Hippocampal formation (tissue), 2 donors: ENCODE results near the gene TEX261.

Source experiments
- DNase-seq, 2 donors: peaks; one replicate each; lab custom pipeline; 2025; lab: John Stamatoyannopoulos, UW

Gene TEX261

DNA sequence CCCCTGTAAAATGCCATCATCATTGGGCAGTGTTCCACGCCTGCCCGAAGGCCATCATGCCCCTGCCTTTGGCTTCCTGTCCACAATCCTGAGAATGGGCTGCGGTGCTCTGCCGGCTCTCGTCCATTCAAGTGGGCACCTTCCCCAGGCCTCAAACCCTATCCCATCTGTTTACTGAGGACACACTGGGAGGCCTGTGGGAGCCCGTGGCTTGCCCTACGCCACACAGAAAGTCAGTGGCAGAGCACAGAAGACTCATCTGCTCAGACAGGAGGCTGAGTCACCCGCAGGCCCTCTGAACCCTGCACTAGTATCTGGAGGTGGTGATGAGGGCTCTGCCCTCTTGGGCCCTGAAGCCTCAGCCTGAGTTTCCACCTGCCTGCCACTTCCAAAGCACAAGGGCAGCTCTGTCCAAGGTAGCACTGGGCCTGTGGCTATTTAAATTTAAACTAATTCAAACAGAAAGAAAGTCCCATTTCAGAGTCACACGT is 35.4 kb downstream of the TEX261 start:
- DNase-seq, result no peak

DNA sequence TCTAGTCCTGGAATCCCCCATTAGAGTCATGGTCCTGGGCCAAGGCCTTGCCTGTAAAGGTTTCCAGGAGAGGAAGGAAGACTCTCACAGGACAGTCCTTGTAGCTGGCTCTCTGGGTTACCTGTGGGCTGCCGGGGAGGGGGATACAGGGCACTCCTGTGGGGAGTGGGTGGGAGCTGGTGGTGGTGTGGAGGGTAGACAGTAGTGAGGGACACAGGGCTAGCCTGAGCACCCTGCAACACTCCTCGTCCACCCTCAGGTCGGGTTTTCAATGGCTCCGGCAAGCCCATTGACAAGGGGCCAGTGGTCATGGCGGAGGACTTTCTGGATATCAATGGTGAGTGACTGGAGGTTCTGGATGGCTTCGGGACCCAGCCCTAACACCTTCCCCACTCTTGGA is 35.9 kb downstream of the TEX261 start:
- no peak for DNase-seq

DNA sequence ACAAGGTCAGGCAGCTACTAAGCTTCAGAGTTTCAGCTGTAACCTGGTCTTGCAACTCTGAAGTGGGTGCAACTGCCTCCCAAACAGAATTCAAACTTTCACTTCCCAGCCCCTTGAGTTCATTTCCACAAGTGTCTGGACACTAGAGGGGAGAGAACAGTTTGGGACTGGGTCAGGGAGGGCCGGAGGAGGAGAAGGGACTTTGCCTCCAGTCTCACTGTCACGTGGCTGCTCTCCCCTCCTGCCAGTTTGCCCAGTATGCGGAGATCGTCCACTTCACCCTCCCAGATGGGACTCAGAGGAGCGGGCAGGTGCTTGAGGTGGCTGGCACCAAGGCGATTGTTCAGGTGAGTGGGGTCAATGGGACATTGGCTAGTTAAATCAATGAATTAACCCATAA is 36.9 kb downstream of the TEX261 start:
- no peak for DNase-seq

DNA sequence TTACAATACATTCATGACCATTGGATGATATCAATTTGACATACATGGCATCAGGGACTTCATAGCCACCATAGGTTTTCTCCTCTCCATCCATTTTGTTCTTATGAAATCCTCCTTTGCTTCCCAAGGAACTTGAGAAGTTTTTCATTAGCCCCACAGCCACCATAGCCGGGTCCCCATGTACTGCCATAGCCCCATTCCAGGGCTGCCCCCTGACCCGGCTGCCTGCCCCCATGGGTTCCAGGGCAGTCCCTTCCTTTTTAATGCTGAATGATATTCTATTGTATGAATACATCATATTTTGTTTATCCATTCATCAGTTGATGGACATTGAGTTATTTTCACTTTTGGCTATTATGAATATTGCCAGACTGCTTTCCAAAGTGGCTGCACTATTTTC is 38.5 kb downstream of the TEX261 start:
- DNase-seq, result no peak

- no peak for DNase-seq
Measured at GRCh38 chr2:70954886-70955285, 39.8 kb downstream of the TEX261 start.

- DNase-seq, result no peak
Measured at GRCh38 chr2:70949086-70949485, 45.6 kb downstream of the TEX261 start.

DNA sequence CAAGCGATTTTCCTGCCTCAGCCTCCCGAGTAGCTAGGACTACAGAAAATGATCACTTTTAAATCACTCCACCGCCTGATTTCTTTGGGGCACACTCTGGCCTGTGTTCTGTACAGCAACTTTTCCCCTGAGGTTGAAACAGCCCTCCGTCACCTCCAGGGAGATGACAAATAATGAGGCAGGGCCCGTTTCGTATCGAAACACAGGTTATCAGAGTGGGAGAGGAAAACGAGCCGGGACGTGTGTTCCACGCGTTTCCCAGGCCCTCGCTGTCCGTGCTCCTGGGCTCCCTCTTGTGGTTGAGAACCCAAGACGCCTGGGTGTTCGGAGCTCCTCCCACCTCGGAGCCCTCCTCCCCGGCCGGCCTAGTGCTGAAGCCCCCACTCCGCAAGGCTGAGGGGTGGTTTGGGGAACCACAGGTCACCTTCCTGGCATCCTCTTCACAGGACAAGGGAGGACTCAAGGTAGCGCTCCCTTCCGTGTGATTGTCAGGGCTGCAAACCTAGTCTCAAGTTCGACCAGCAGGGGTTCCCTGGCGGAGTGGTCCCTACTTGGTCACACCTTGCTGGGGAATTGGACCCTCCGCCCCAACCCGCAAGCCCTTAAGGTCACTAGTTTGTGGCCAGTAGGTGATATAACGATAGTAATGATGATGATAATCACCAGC is 46.2 kb downstream of the TEX261 start:
- peak; percentile 1 to 52 for DNase-seq

DNA sequence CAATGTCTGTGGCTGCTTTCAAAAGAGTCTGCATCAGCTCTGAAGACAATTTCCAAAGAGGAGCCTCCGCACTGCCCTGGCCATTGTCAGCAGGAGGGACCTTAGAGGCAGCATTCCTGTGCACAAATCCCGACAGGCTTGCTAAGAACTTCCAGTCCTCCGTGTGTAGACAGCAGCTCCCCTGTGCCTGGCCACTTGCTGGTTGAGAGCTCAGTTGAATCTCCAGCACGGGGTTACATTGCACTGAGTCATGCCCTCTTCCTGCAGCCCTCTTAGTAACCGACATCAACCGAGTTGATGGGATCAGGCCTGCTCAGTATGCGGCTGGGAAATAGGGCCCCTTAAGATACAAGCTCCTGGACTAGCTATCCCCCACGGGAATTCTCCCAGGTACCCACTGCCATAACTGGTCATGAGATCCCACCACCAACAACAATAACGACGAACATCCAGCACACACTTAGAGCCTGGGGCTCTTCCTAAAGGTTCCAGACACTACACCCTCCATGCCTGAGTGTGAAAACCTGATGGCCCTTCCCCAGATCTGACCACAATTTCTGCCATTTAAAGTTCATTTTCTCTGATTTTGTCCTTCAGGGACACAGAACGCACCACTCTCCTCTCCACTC is 47.0 kb downstream of the TEX261 start:
- DNase-seq, result no peak

DNA sequence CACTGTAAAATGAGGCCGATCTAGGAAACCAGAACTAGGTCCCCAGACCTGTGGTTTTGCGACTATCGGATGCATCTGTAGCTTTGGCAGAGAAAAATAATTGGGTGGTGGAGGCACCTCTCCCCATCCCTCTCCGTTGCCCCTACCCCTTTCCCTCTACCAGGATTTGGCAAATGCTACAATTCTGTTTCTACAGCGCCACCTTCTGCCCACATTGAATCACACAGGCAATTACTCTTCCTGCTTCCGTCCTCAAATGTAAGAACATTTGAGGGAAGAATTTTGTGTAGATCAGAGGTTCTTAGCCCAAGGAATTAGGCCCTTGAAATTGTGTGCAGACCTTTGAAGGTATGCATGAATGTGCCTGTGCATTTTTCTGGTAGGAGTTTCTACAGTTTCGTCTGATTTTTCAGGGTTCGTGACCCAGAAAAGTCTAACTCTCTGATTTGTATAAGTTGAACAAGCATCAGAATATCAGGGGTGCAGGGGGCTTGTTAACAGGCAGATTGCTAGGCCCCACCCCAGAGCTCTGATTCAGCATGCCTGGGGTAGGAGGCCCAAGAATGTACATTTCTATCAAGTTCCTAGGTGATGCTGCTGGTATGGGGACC is 47.7 kb downstream of the TEX261 start:
- DNase-seq, result peak; percentile 17 to 18

DNA sequence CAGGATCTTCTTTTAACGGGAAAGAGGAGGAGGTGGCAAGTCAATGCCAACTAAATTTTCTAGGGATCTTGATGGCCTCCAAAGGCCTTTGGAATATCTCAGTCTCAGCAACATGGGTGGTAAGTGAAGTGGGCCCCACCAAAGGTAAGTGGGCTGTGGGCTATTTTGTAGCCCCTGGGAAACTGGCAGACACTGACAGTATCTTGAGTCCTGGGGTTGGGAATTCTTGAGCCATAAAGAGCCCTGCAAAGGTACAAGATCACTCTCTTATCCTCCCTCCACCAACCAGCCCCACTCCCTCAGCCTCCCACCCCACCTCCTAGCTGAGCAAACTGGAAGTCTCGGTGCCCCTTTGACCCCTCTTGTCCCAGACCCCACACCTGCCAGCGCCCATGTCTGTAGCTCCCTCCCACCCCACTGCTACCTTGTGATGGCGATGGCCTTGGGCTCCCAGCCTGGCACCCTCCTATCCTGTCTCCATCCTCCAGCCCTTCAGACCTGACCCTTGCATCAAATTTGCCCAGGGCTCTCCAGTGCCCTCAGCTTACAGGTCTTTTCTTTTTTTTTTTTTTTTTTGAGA is 50.5 kb downstream of the TEX261 start:
- no peak for DNase-seq

DNA sequence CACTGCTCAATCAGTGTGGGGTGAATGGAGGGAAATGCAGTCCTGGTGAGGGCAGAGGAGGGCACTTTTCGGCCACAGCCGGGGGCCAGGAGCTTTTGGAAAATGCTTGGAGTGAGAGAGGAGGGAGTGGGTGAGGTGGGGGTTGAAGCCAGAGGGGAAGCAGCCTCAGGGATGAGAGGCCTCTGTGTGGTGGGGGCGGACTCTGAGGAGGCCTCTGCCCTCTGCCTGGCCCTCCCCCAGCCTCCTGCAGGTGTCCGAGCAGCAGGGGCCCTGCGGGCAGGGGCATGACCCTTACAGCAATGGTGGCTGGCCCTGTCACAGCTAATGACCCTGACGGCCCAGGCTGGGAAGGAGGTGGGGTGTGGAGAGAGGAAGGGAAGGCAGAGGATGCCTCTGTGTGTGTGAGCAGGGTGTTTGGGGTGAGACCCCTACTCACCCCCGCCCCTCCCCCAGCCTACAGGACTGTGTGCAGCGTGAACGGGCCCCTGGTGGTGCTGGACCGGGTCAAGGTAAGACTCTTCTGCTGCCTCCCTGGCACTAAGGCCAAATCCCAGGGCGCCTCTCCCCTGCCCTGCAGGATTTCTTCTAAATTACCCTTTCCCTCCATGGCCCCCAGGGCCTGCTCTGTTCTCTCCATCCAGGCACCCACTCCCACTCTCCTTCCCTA is 51.3 kb downstream of the TEX261 start:
- DNase-seq, result no peak

DNA sequence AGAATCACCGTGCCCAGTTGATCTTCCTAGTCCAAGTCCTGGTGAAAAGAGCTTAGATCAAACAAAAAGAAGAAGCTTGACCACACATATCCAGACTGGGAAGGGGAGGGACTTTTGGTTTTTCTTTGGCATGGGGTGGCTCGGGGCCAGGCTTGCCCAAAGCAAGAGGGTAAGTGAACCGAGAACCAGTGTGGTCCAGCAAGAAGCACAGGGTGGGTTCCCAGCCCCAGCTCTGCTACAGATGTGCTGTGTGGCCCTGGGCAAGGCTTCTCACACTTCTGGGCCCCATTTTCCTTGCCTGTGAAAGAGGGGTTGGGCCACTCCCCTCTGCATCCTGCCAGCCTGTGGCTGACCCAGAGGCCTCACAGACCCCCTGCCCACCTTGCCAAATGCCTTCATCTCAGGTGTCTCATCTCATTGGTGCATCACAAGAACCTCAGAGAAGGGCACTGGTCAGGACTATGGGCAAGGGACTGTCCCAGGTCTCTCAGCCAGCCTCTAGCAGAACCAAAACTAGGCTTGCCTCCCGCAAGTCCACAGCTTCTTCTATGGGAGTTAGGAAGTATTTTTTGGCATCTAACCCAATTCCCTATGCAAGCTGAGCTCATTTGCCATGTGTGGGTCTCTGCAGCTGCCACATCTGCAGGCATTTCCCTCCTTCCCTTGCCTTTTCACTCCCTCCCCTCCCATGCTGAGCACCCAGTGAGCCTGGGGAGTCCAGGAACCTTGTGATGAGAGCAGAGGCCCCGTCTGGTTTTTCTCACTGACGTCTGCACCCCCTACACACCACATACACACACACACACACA is 52.1 kb downstream of the TEX261 start:
- no peak for DNase-seq

- no peak for DNase-seq
Measured at GRCh38 chr2:70941701-70942100, 53.0 kb downstream of the TEX261 start.

DNA sequence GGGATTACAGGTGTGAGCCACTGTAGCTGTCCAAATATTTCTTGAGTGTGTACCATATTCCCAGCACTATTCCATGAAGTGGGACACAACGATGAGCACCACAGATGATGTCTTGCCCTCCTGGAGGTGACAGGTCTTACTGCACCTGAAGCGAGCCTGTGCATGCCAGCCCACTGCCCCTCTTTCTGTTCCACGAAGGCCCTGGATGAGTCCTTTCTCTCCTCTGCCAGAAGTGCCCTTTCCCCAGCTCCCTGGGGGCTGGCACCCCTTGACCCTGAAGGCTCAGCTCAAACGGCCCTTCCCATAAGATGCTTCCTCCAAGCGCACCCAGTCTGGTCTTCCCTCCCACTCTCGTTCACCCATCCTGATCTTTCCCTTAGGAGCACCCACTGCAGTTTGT is 53.5 kb downstream of the TEX261 start:
- DNase-seq, result no peak

DNA sequence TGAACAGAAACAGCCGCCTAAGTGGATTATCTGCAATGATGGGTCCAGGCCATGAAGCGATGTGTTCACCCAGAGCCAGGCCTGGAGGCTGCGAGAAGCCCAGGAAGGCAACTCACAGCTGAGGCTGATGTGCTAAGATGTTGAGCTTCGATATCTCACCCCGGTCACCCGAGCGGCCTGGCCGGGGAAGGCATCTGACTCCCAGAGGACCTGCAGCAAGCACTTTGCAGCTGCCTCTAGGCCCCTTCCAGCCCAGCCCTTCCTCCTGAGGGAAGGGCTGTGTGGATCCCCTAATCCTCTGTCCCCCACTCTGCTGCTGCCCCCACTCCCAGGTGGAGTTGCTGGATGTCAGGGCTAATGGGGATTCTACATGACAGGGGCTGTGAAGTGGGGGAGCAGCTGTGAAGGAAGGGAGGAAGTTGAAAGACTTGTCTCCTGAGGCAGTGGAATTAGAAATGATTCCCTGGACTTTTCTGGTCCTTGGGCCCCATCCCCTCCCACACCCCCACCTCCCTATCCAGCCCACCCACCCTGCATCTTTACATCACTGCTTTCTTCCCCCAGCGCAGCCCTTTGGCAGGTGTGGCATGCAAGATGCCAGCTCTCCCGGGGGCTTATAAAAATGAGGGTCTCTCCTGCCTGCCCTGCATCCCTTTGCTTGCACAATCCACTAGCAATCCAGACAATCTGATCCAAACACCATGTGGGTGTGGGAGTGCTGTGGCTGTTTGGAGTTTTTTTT is 54.7 kb downstream of the TEX261 start:
- DNase-seq, result no peak

- DNase-seq, result no peak
Measured at GRCh38 chr2:70939001-70939838, 55.5 kb downstream of the TEX261 start.

DNA sequence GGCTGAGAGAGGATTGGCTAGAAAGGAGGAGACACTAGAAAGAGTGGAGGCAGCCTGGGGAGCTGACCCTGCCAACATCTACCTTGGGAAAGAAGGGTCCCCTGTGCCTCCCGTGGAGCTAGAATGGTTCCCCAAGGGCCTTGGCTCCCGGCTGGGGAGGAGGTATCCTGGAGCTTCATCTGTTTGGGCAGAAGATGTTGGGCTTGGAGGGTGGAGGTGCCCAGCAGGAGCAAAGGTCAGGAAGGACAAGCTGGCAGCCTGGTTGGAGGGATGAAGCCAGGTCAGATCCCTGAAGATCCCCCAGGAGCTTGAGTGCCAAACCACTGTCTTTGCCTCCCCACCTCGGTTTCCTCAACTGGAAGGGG is 56.1 kb downstream of the TEX261 start:
- no peak for DNase-seq

- DNase-seq, result no peak
Measured at GRCh38 chr2:70937866-70938585, 56.6 kb downstream of the TEX261 start.
